HEK293 (cell line): ENCODE measurements around the gene IGFALS.

Experiments used
- CTCF ChIP-seq: fragments of 450-650 bp; formaldehyde crosslinking; IDR thresholded peaks from 2 replicates; pipeline ENCODE4 v1.5.1; 2016; ENCODE audit warnings: missing biosample characterization, missing genetic modification characterization
- GFI1B ChIP-seq: fragments of 450-650 bp; formaldehyde crosslinking; IDR thresholded peaks from 2 replicates; pipeline ENCODE4 v1.5.1; 2016; ENCODE audit warnings: missing biosample characterization, missing genetic modification characterization
- REST ChIP-seq: fragments of 450-650 bp; formaldehyde crosslinking; IDR thresholded peaks from 2 replicates; pipeline ENCODE4 v1.5.1; 2016; ENCODE audit warnings: missing biosample characterization, missing genetic modification characterization
- TRIM28 ChIP-seq: IDR thresholded peaks from 2 replicates; pipeline ENCODE4 v1.6.1; 2011; ENCODE audit warnings: low read length, control low read depth, borderline replicate concordance
- ZEB2 ChIP-seq: fragments of 450-650 bp; formaldehyde crosslinking; IDR thresholded peaks from 2 replicates; pipeline ENCODE4 v1.5.1; 2016; ENCODE audit warnings: missing biosample characterization, missing genetic modification characterization
- ZNF138 ChIP-seq: fragments of 450-650 bp; formaldehyde crosslinking; IDR thresholded peaks from 2 replicates; pipeline ENCODE4 v1.5.1; 2016; ENCODE audit warnings: missing biosample characterization, missing genetic modification characterization, borderline replicate concordance
- ZNF146 ChIP-seq: fragments of 450-650 bp; formaldehyde crosslinking; IDR thresholded peaks from 2 replicates; pipeline ENCODE4 v1.5.1; 2016; ENCODE audit warnings: missing biosample characterization, missing genetic modification characterization
- ZNF18 ChIP-seq: fragments of 450-650 bp; formaldehyde crosslinking; IDR thresholded peaks from 2 replicates; pipeline ENCODE4 v1.5.1; 2016; ENCODE audit warnings: missing biosample characterization, missing genetic modification characterization
- ZNF501 ChIP-seq: fragments of 450-650 bp; formaldehyde crosslinking; IDR thresholded peaks from 2 replicates; pipeline ENCODE4 v1.5.1; 2016; ENCODE audit warnings: missing biosample characterization, missing genetic modification characterization
- ZNF549 ChIP-seq: fragments of 450-650 bp; IDR thresholded peaks from 2 replicates; pipeline ENCODE4 v1.5.1; 2018; ENCODE audit warnings: missing biosample characterization, missing genetic modification characterization, mild to moderate bottlenecking, inconsistent platforms, moderate library complexity
- ZNF561 ChIP-seq: fragments of 450-650 bp; IDR thresholded peaks from 2 replicates; pipeline ENCODE4 v1.5.1; 2018; ENCODE audit warnings: missing biosample characterization, missing genetic modification characterization, borderline replicate concordance
- ZNF660 ChIP-seq: fragments of 450-650 bp; IDR thresholded peaks from 2 replicates; pipeline ENCODE4 v1.5.1; 2018; ENCODE audit warnings: missing biosample characterization, mild to moderate bottlenecking, missing genetic modification characterization
- ZNF777 ChIP-seq: fragments of 450-650 bp; formaldehyde crosslinking; IDR thresholded peaks from 2 replicates; pipeline ENCODE4 v1.5.1; 2017; ENCODE audit warnings: missing biosample characterization, missing genetic modification characterization, borderline replicate concordance

- TF ChIP-seq ZNF138 (no peak), CTCF (tag by site-specific recombination) (no peak), ZNF777 (tag by site-specific recombination) (no peak), ZNF549 (tag by site-specific recombination) (no peak), TRIM28 (no peak), REST (tag by site-specific recombination) (no peak), ZNF660 (tag by site-specific recombination) (no peak), GFI1B (no peak), ZNF146 (tag by site-specific recombination) (no peak), ZNF18 (tag by site-specific recombination) (no peak), ZNF561 (no peak), ZEB2 (no peak), ZNF501 (tag by site-specific recombination) (no peak)
Measured at GRCh38 chr16:1825864-1826690, 32.6 kb upstream of the IGFALS start.
